DMS 273 (cell line): ENCODE data around the gene FKBP15.
"Not testable (repeated sequence)": the region's sequence is repeated elsewhere in the genome, so short reads cannot be mapped to it uniquely, and the experiment has no call there.

Source experiments
- DNase-seq: peaks from one replicate; lab custom pipeline; 2025; ENCODE audit not compliant: unreplicated experiment; lab: John Stamatoyannopoulos, UW

The FKBP15 gene

DNA sequence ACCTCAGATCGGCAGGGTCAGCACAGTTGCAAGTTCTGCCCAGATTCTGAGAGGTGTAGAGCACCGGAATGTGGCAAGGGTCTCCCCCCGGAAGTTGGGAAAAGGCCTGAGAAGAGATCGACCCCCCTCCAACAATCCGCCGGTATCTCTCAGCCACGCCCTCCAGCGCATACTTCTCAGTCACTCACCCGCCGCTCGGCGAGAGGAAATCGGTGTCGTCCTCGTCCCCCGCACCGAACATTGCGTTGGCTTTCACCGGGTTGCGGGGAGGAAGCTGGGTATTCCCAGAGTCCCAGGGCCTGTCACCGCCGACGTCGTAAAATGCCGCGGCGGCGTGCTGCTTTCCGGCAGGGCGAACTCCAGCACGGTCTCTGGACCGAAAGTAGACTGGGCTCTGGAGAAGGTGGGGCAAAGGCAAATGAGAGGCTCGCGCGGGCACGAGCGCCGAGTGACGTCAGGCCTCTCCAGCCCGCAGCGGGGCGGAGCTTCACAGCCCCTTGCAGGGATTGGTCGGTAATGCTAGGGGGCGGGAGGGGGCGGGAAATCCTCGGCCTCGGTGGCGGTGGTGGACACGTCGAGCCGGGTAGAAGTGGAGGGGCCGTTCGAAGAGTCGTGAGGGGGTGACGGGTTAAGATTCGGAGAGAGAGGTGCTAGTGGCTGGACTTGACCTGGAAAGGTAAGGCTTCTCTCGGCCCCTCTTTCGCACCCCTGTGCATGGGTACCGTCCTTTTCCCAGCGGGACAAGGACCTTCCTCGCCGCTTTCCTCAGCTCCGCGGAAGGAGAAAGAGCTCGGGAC is at the start of gene FKBP15, which contains the start of gene SLC31A1:
Gene FKBP15 (minus strand): TSS at position 275 of the 797 bp plus-strand sequence. CDS start 34 bp downstream, at position 241.
Gene SLC31A1 (plus strand): TSS at position 542 of the 797 bp plus-strand sequence. CDS start 34,605 bp downstream, outside the sequence.
- DNase-seq: peak; percentile 99

GRCh38 chr9:113269871-113270270 is 48.8 kb upstream of the FKBP15 start:
- no peak for DNase-seq

GRCh38 chr9:113269355-113269754 is 48.3 kb upstream of the FKBP15 start:
- no peak for DNase-seq

DNA sequence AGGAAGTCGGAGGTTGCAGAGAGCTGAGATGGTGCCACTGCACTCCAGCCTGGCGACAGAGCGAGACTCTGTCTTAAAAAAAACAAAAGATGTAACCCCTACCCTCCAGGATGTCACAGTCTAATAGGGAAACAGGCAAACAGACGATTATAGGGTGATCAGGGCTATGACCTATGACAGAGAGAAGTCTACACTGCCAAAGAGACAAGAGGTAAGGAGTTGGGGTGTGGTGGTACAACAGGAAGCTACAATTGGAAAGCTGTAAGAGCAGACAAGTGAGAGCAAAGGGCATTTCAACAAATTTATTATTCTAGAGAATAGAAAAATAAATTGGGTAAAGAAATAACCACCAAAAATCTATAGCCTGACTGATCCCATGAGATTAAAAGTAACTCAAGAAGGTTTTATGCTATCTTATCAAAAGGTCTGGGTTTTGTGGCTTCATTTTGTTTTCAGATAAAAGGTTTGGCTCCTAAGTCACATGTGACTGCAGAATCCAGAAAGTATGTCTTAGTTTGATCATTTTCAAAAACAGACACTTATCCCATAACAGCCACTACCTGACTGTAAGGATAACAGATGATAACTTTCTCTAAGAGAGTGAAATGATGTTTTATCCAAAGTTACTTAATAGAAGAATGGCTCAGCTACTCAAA is 47.0 kb upstream of the FKBP15 start:
- DNase-seq: no peak

GRCh38 chr9:113266174-113266573 is 45.1 kb upstream of the FKBP15 start:
- no peak for DNase-seq

- no peak for DNase-seq
These were observed 41.0 kb upstream of the FKBP15 start for GRCh38 chr9:113261917-113262671.

- no peak for DNase-seq
These were observed 37.2 kb upstream of the FKBP15 start for GRCh38 chr9:113258282-113258681.

GRCh38 chr9:113257863-113258262 is 36.8 kb upstream of the FKBP15 start:
- DNase-seq: no peak

DNA sequence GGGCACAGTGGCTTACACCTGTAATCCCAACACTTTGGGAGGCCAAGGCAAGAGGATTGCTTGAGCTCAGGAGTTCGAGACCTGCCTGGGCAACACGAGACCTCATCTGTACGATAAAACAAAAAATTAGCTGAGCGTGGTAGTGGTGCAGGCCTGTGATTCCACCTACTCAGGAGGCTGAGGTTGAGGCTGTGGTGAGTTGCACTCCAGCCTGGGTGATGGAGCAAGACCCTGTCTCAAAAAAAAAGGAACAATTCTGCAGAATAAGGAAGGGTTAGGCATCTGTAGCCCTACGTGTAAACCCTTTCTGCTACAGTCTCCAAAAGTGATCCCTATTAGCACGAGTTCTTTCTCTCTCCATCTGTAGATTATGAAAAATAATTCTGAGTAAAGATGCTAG is 34.4 kb upstream of the FKBP15 start:
- no peak for DNase-seq

DNA sequence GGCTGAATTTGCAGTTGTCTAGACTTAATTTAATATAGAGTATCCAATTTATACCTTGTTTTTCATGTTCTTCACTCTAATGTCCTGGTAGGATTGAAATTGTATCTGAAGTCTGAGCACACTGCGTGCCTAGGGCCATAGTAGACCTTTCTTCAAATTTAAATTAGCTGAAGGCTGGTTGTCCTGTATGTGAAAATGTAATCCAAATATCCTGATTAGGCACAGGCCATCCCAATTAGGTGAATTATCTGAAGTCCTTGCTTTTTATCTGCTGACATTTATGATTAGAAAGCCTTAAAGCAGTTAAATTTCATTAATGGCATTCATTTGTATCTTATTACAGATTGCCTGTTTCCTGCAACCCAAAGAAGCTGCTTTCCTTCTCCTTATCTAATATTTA is 33.9 kb upstream of the FKBP15 start:
- DNase-seq: no peak

DNA sequence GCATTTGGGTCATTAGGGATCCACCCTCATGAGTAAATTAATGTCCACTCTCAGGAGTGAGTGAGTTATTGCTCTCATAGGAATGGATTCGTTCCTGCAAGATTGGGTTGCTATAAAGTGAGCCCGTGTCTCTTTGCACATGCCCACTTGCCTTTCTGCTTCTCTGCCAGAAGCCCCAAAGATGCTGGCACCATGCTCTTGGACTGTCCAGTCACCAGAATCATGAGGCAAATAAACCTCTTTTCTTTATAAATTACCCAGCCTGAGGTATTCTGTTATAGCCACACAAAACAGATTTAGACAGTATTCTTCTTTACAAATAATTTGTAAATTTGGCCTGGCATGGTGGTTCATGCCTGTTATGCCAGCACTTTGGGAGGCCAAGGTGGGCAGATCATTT is 29.7 kb upstream of the FKBP15 start:
- no peak for DNase-seq

- DNase-seq: not testable (repeated sequence)
These were observed 28.6 kb upstream of the FKBP15 start for GRCh38 chr9:113249661-113250060.

DNA sequence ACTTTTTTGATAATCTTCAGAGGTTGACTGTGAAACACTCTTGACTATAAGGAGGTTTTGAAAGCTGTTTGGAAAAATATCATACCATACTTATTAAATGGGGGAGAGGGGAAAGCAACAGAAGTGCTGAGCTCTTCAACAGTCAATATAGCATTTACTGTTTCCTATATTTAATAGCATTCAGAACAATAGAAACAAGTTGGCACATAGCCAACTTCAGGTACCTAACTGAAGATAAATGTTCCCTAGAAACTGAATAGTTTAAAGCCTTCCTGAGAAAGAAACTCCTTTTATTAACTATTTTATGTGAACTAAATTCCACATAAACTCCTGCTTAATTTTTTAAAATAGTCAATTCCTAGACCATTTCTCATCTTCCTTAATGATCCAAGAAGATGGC is 26.6 kb upstream of the FKBP15 start:
- DNase-seq: no peak

- DNase-seq: no peak
These were observed 25.9 kb upstream of the FKBP15 start for GRCh38 chr9:113246928-113247327.

GRCh38 chr9:113245894-113246293 is 24.8 kb upstream of the FKBP15 start:
- no peak for DNase-seq

DNA sequence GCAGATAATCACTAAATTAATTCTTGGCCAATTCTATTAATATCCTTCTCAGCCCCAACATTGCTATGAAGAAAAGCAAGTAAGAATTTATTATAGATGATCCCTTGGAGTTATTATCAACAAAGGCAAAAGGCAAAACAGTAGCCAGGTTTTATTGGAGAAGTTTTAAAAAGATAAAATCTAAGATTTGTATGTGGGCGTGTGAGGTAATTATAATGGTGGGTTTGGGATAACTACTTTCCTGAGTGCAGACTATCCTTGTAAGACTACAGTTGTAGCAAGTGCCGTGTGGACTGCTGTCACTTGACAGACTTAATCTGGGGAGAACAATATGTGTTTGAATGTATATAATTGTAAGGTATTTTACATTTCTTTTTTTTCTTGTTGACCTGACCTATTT is 23.5 kb upstream of the FKBP15 start:
- DNase-seq: no peak

GRCh38 chr9:113241161-113241560 is 20.1 kb upstream of the FKBP15 start:
- no peak for DNase-seq

GRCh38 chr9:113238859-113239232 is 17.8 kb upstream of the FKBP15 start:
- DNase-seq: no peak

GRCh38 chr9:113238202-113238858 is 17.3 kb upstream of the FKBP15 start:
- DNase-seq: no peak

DNA sequence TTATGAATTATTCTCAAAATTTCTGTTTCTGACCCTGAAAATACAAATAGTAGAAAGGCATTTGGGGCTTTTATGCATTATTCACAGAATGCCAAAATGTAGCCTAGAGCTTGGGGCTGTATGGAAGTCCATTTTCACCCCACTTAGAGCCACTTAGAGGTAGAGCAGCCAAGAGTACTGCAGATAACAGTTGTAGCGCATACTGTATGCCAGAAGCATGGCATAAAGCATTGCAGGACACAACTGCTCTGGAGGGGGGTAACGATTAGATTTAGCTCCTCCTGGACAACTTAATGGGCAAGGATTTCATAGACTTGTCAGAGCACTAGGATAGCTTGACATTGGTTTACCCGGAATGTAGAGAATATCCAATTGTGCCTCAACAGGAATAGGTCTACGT is 15.9 kb upstream of the FKBP15 start:
- no peak for DNase-seq

DNA sequence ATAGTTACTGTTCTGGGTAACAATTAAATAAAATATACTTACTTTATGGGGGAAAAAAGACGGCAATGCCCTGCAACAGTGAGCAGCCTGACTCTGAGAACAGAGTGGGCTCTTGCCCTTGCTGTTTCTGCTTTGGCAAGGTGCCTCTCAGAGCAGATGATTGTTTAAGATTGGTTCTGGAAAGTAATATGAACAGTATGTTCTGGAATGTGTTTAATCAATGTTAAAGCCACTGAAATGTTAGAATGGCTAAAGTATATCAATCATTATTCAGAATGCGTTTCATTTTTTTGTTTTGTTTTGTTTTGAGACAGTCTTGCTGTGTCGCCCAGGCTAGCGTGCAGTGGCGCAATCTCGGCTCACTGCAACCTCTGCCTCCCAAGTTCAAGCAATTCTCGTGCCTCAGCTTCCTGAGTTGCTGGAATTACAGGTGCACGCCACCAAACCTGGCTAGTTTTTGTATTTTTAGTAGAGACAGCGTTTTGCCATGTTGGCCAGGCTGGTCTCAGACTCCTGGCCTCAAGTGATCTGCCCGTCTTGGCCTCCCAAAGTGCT is 14.7 kb upstream of the FKBP15 start:
- not testable (repeated sequence) for DNase-seq
